Activated naive CD8-positive, alpha-beta T cell treated with anti-CD3 and anti-CD28 coated beads, Interleukin-2, amount 50 U/mL, for 24 hours (primary cell): ENCODE measurements around the gene FBLN1.

Source experiments
- ATAC-seq: fragments of 150-1000 bp; cut with Tn5 transposase; one replicate; pipeline ENCODE4 v1.10.0; 2021
- DNase-seq: peaks from one replicate; pipeline ENCODE4 v3.0.0; 2021
- H3K27ac Mint-ChIP-seq: one replicate; pipeline ENCODE4 v1.8.0; 2021; ENCODE audit warnings: mild to moderate bottlenecking, mixed read lengths
- H3K27me3 Mint-ChIP-seq: one replicate; pipeline ENCODE4 v1.8.0; 2021; ENCODE audit warnings: mixed read lengths
- H3K36me3 Mint-ChIP-seq: one replicate; pipeline ENCODE4 v1.8.0; 2021; ENCODE audit warnings: low read depth, mixed read lengths
- H3K4me1 Mint-ChIP-seq: one replicate; pipeline ENCODE4 v1.8.0; 2021; ENCODE audit warnings: mixed read lengths
- H3K4me3 Mint-ChIP-seq: one replicate; pipeline ENCODE4 v1.8.0; 2021; ENCODE audit warnings: mild to moderate bottlenecking, moderate library complexity, mixed read lengths
- H3K9me3 Mint-ChIP-seq: one replicate; pipeline ENCODE4 v1.8.0; 2021; ENCODE audit warnings: mixed read lengths

Gene FBLN1

DNA sequence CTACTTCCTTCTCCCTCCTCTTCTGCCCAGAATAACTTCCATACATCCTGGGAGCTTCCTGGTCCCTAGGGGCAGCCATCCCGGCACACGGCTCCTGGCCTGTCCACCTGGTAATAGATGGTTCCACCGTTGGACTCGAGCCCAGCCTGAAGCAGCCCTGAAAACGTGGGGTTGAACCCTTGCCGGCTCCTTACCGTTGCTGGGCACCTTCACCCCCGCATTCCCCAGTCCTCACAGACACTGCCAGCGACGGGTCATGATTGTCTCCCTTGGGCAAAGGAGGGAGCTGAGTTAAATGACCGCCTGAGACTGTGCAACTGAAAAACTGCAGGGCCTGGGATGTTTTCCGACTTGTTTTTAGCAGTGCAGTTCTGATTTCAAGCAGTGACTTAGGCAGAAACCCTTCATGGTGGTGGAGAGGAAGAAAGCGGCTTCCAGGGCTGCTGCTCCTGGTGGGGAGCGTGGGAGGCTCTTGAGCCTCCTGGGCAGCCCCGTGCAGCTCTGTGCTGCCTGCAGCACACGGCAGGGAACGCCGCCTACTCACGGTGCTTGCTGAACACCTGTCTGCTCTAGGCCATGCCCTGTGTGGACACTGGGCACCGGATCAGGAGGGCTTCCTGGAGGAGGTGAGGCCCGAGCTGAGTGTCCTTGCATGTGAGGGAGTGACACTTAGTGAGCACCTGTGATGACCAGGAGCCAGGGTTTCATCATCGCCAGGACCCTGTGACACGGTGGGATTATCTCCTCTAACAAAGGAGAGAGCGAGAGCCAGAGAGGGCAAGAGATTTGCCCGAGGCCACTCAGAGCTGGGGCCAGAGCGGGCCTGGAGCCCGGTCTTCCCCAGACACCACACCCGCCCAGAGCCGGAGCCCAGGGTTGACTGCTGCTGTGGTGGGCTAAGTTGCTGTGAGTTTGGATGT, 77.4 kb downstream of the FBLN1 start:
- no peak for DNase-seq
- H3K36me3 Mint-ChIP-seq: no peaks in the 10 kb centered on the region
- H3K4me1 Mint-ChIP-seq: peaks cover 4% of the 10 kb centered on the region
- no peaks in the 10 kb centered on the region for H3K9me3 Mint-ChIP-seq
- no peak overlapping the region for H3K4me3 Mint-ChIP-seq
- no peak for ATAC-seq
- no peak overlapping the region for H3K27ac Mint-ChIP-seq
- peaks cover 15% of the 10 kb centered on the region for H3K27me3 Mint-ChIP-seq

DNA sequence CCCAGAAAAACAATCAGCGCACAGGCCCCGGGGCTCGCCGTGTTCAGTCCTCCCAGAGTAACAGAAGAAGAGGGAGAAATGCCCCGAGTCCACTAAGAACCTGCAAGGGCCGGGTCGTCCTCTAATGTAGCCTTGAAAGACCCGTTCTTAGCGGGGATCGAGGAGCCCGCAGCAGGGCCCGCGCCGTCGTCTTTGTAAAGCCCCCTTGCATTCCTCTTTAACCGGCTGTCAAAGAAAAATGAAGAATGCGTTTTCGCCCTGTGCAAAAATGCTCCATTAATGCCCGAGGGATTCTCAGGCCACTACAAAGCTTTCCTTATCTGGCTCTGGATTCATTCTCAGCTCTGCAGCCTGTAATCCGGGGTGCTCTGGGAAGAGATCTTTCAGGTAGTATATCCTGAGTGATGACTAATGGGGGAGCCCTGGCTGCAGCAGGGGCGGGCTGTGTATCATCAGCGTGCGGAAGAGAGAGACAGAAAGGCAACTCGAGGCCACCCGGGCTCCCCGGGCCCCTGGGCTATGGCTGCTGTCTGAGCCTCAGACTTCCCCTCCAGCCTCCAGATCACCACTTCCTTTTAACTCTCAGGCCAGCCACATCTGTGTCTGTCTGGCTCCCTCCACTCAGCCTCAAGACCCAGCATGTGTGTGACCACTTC, 78.2 kb downstream of the FBLN1 start:
- Mint-ChIP-seq H3K4me1 (peaks cover 4% of the 10 kb centered on the region), H3K27ac (no peak overlapping the region), H3K27me3 (peaks cover 15% of the 10 kb centered on the region), H3K36me3 (no peaks in the 10 kb centered on the region), H3K4me3 (no peak overlapping the region), H3K9me3 (no peaks in the 10 kb centered on the region)
- ATAC-seq: no peak
- no peak for DNase-seq

DNA sequence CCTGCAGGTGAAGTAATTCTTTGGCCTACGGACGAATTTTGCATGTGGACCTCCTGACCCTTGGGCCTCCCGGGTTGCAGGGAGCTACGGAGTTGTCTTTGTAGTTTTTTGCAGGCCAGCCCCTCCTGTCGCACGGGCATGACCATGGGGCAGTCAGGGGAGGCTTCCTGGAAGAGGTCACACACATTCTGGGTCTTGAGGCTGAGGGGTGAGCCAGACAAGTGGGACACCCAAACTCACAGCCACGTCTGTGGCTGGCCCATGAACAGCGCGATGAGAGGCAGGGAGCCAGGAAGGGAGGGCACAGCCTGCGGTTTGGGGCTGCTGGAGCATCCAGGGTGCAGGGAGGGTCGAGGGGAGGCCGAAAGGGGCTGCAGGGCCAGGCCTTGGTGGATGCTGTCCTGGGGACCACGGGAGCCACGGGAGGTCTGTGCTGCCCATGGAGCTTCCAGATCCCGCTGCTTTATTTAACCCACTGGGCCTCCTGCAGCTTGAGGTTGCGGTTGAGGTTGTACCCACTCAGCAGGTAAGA, 78.9 kb downstream of the FBLN1 start:
- Mint-ChIP-seq H3K27ac (no peak overlapping the region), H3K27me3 (peaks cover 13% of the 10 kb centered on the region), H3K36me3 (no peaks in the 10 kb centered on the region), H3K9me3 (no peaks in the 10 kb centered on the region), H3K4me1 (peaks cover 4% of the 10 kb centered on the region), H3K4me3 (no peak overlapping the region)
- ATAC-seq (no peak), DNase-seq (no peak)

DNA sequence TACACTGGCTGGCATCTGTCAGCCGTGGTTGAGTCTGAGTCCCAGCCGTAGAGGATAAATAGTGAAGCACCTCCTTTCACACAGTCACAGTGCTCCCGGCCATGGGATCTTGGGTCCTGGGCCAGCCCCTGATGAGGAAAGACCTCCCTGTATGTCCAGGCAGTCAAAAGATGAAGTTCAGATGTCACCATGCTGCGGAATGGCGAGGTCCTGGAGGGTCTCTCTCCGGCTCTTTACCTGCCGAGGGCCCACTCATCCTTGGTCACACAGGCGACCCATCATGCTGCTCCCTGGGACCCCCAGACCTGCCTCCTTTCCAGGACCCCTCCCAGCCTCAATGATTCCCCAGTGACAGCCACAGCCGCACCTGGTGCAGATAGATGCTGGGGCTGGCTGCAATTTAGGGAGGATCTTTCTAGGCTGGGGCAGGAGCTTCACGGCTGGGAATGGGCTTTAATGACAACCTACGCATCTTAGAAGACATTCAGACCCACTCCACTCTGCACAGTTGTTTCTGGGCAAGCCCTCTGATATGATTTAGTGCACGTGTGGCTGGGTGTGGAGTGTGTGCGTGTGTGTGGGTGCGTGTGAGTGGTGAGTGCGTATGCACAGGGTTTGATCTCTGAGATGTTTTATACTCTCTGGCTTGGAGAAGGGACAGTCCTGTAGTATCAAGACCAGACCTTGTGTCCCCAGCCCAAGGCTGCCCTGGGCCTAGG, 79.7 kb downstream of the FBLN1 start:
- no peak for DNase-seq
- Mint-ChIP-seq H3K36me3 (no peaks in the 10 kb centered on the region), H3K9me3 (no peaks in the 10 kb centered on the region), H3K4me3 (no peak overlapping the region), H3K27me3 (peaks cover 8% of the 10 kb centered on the region), H3K4me1 (peaks cover 4% of the 10 kb centered on the region), H3K27ac (no peak overlapping the region)
- no peak for ATAC-seq

DNA sequence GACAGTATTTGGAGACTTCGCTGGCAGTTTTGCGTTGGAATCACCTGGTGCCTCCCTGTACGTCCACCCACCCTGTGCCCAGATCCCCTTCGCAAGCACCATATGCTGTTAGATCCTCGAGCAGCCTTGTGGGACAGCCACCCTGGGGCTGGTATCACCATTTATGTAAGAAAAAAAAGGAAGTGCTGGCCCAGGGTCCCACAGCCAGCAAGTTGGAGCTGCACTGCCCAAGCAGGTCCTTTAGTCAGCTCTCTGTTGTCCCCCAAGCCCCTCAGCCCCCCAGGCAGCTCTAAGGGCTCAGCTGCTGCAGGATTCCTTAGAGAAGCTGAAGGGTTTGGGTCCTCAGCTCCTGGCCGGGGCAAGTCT, 80.3 kb downstream of the FBLN1 start:
- H3K4me1 Mint-ChIP-seq: peaks cover 4% of the 10 kb centered on the region
- no peaks in the 10 kb centered on the region for H3K36me3 Mint-ChIP-seq
- ATAC-seq (no peak), DNase-seq (no peak)
- no peak overlapping the region for H3K4me3 Mint-ChIP-seq
- H3K27me3 Mint-ChIP-seq: peaks cover 5% of the 10 kb centered on the region
- H3K27ac Mint-ChIP-seq: no peak overlapping the region
- H3K9me3 Mint-ChIP-seq: no peaks in the 10 kb centered on the region

DNA sequence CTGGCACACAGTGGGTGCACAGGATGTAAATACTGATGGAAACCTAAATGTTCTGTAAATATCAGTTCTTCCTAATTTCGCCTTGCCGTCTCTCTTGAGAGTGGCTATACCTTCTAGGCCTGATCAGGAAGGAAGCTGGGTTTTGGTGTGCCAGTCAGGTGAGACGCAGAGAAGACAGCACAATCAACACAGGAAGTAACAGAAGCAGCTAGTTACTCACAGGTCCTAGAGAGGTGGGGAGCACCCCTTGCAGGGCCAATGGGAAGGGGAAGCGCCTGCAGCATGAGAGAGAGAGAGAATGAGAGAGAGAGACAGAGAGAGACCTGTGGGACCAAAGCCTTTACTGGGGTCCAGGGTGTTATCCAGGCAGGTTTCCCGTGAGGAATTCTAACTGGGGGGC, 80.8 kb downstream of the FBLN1 start:
- ATAC-seq: no peak
- no peak for DNase-seq
- Mint-ChIP-seq H3K4me1 (peaks cover 4% of the 10 kb centered on the region), H3K27me3 (peaks cover 2% of the 10 kb centered on the region), H3K36me3 (no peaks in the 10 kb centered on the region), H3K9me3 (no peaks in the 10 kb centered on the region), H3K27ac (no peak overlapping the region), H3K4me3 (no peak overlapping the region)

DNA sequence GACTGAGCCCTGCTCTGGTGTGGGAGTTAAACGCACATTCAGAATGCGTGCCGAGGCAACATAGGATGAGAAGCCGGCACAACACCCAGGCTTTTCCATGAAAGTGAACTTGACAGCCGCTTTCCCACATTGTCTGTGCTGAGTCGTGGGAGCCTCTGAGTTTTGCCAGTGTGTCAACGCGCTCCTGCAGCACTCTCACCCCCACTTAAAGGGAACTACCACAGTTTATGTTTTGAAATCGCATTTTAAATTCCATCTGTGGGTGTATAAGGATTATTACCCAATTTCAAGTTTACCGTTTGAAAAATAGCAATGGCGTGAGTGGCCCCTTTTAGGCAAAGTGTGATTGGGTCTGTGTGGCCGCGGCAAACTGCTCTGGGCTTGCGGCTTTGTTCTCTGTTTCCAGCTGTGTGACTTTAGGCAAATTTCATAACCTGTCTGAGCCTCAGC, 81.5 kb downstream of the FBLN1 start:
- no peak overlapping the region for H3K27ac Mint-ChIP-seq
- ATAC-seq (no peak), DNase-seq (no peak)
- peaks cover 4% of the 10 kb centered on the region for H3K4me1 Mint-ChIP-seq
- peaks cover 2% of the 10 kb centered on the region for H3K27me3 Mint-ChIP-seq
- no peak overlapping the region for H3K4me3 Mint-ChIP-seq
- no peaks in the 10 kb centered on the region for H3K36me3 Mint-ChIP-seq
- no peaks in the 10 kb centered on the region for H3K9me3 Mint-ChIP-seq

DNA sequence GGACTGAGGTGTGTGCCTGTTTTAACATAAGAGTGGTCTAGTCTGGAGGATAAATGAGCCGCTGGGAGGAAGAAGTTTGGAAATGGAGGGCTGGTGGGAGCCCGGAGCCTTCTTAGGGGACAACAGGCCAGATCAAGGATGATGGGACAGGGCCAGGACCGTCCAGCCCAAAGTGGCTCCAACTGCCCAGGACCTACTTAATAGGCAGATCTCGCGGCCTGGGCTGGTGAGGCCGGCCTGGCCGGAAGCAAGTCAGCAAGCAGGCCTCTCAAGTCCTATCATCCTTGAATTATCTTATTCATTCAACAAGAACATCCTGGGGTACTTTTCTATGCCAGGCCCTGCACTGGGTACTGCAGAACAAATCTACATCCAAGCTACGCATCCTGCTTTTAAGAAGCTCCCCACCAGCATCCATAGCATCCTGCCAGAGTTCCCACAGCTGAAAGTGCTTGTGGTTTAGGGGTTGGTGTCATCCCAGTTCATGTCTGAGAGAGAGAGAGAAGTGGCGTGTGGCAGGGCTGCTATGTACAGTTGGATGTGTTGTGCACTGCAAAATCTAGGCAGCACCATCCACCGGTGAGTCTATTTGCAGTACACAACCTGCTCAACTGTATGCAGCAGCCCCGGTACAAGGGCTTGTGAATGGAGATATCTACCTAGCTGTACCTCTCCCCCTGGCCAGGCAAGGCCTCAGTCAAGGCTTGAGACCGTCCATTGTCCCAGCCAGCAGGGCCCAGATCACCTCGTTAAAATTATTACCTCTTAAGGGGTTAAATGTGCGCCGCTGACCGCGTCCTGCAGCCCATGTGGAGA, 82.1 kb downstream of the FBLN1 start:
- no peaks in the 10 kb centered on the region for H3K36me3 Mint-ChIP-seq
- DNase-seq (no peak), ATAC-seq (no peak)
- H3K27ac Mint-ChIP-seq: no peak overlapping the region
- peaks cover 4% of the 10 kb centered on the region for H3K4me1 Mint-ChIP-seq
- no peaks in the 10 kb centered on the region for H3K9me3 Mint-ChIP-seq
- peaks cover 2% of the 10 kb centered on the region for H3K27me3 Mint-ChIP-seq
- no peak overlapping the region for H3K4me3 Mint-ChIP-seq

DNA sequence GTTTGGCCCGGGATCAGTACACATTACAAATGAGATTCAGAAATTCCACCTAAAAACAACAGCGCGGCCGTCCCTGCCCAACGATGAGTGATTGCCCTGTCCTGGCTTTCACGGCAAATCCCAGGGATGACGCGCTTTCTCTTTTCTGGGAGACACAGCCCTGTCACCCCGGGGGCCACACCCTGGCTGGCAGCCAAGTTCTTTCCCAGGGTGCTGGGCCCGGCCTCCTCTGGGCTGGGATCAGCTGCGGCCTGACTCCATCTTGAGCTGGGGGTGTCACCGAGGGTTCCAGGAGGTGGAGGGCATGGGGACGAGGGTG, 82.7 kb downstream of the FBLN1 start:
- ATAC-seq (no peak), DNase-seq (no peak)
- Mint-ChIP-seq H3K4me1 (peaks cover 4% of the 10 kb centered on the region), H3K27ac (no peak overlapping the region), H3K9me3 (no peaks in the 10 kb centered on the region), H3K27me3 (peaks cover 2% of the 10 kb centered on the region), H3K4me3 (no peak overlapping the region), H3K36me3 (no peaks in the 10 kb centered on the region)

DNA sequence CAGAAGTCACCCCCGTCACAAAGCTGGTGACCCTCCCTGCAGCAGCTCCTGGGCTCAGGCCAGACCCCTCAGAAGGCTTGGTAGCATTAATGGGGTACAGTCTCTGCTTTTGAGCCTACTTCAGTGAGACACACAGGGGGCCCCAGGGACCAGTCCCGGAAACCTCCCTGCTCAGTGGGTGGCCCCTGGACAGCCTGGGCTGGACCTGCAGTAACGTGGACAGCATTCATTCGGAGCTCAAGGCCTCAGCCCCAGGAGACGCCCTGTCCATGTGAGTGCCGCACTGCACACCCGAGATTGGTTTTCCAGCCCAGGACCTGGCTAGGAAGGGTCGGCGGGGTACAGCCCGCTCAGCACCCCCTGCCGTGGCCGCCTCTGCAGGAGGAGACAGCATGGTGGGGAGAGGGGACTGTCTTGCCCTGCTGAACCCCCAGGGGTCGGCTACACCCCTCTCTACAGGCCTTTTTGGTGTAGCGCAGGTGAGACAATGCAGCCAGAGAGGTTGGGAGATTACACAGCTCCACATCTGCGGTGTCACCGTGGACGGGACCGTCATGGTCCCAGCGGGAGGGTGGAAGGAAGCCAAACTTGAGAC, 83.4 kb downstream of the FBLN1 start:
- Mint-ChIP-seq H3K4me1 (peaks cover 4% of the 10 kb centered on the region), H3K36me3 (no peaks in the 10 kb centered on the region), H3K27ac (no peak overlapping the region), H3K4me3 (no peak overlapping the region), H3K27me3 (peaks cover 2% of the 10 kb centered on the region), H3K9me3 (no peaks in the 10 kb centered on the region)
- ATAC-seq (no peak), DNase-seq (no peak)

DNA sequence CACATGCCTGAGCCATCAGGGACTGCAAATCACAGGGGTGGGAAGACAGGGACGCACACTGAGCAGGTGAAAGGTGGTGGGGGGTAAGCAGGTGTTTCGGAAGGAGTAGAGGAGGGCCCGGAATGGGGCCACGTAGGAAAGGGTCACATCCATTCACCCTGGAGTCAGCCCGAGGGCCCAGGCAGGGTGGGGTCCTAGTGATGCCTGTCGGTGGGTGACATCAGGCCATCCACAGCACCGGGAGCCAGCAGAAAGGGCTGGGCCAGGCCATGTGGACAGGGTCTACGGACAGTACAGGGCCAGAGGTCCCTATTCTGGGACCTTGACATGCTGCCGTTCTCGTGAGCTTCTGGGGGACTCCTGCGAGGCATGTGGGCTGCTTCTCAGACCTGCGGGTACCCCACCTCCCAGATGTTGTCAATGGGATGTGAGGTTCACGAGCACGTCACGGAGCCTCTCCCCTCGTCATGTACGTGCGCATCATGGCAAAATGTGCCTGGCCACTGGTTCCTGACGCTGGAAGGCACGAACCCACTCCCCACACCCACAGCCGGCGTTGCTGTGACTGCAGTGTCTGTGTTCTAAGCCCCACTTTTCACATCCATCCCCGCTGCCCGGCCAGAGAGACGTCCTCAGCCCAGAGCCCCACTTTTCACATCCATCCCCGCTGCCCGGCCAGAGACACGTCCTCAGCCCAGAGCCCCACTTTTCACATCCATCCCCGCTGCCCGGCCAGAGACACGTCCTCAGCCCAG, 84.1 kb downstream of the FBLN1 start:
- H3K36me3 Mint-ChIP-seq: no peaks in the 10 kb centered on the region
- no peak for DNase-seq
- no peaks in the 10 kb centered on the region for H3K9me3 Mint-ChIP-seq
- no peak for ATAC-seq
- H3K27me3 Mint-ChIP-seq: peaks cover 2% of the 10 kb centered on the region
- H3K4me3 Mint-ChIP-seq: no peak overlapping the region
- peaks cover 4% of the 10 kb centered on the region for H3K4me1 Mint-ChIP-seq
- H3K27ac Mint-ChIP-seq: no peak overlapping the region

DNA sequence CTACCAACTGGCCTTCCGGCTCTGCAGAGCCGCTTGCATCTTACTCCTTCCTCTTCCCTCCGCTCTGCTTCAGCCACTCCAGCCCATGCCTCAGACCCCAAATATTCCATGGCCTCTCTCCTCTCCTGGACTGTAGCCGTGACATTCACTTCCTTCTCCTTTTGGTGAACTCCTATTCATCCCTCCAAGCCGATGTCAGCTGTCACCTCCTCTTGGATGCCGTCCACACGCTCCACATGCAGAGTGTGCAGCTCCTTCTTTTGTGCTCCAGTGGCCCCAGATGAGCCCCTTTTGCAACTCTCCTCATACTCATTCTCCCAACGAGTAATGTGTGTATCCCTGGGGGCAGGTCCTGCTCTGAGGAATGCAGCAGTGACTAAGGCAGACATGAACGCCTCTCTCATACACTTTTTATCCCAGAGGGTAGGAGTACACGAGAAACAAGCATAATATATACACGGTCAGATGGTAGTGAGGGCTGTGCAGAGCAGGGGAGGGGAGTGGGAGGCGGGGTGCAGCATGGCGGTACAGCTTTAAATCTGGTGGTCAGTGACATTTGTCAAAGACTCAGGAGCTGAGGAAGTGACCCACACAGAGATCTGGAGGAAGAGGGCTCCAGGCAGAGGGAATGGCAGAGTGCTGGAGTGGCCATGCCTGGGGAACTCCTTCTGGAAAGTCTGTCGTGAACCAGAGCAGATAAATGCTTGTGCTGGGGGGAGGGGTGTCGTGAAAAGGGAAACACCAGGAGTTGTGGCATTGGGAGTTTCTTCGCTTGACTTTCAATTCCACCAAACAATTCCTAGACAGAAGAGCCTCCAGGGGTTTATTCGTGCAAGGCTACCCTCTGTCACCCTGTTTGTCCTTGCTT, 85.2 kb downstream of the FBLN1 start:
- H3K4me3 Mint-ChIP-seq: no peak overlapping the region
- peaks cover 2% of the 10 kb centered on the region for H3K27me3 Mint-ChIP-seq
- no peaks in the 10 kb centered on the region for H3K9me3 Mint-ChIP-seq
- H3K36me3 Mint-ChIP-seq: no peaks in the 10 kb centered on the region
- no peak for DNase-seq
- ATAC-seq: no peak
- H3K4me1 Mint-ChIP-seq: peaks cover 4% of the 10 kb centered on the region
- H3K27ac Mint-ChIP-seq: no peak overlapping the region

DNA sequence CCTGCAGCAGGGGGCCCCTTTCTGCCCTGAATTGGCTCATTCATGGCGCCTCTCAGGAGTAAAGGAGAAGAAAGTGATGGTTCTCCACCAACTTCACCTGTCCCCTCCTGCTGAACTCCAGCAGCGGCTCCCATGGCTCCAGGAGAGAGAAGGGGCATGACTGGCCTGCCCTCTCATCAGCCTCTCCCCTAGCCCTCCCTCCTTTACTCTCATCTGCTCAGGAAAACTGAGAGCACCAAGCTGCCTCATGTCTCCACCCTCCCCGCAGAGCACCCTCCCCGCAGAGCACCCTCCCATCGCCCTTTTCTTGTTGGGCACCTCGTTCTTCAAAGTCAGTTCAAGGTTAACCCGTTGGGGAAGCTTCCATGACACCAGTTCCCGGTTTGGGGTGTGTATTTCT, 86.9 kb downstream of the FBLN1 start:
- Mint-ChIP-seq H3K27ac (no peak overlapping the region), H3K27me3 (peaks cover 4% of the 10 kb centered on the region), H3K9me3 (no peaks in the 10 kb centered on the region), H3K4me3 (no peak overlapping the region), H3K36me3 (no peaks in the 10 kb centered on the region), H3K4me1 (no peaks in the 10 kb centered on the region)
- DNase-seq (no peak), ATAC-seq (no peak)
